ENCODE data around the gene CNN3. TPM values are rescaled to one million over a fixed set of nuclear protein-coding genes. Genes with fewer than 3 reads are reported as not detected.

Gene CNN3
- total RNA-seq, 1 experiment from 2014 or later: 602 TPM

DNA sequence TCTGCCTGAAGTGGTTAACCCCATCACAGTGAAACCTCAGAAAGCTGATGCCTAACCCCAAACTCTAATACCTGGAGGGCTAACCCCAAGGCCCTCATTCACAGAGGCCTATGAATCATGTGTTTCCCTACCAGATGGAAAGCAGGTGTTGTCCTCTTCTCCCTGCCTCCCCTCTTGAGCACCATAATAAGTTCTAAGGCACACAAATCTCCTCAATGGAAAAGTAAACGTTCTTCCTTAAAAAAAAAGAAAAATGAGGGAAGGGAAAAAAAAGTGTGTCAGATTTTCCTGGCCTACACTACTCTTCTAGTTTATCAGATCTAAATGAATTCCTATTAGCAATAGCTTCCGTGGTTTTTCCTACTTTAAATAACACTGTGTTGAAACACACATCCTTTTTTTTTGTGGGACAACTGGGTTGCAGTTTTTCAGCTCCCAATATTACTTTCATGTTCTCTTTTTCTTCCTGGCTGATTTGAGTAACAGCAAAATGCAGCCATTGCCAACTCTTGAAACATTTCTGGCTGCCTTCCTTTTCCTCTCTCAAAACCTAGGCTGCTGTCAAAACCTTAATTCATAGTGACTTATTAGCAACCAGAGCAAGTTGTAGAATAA, 63.5 kb downstream of the CNN3 start:
- peak in 1 of 2 experiments; percentile 48 for DNase-seq (ENCODE audit: low read depth in 1 of 2, low spot score in 2 of 2)
- H3K36me3 ChIP-seq: no peaks in the 10 kb centered on the region
- peak overlapping the region; percentile 79 for H3K27ac ChIP-seq
- no peak overlapping the region for H3K4me3 ChIP-seq
- peaks cover 50% of the 10 kb centered on the region for H3K4me1 ChIP-seq (replicated peaks)
- no peaks in the 10 kb centered on the region for H3K9me3 ChIP-seq (replicated peaks)
- no peaks in the 10 kb centered on the region for H3K27me3 ChIP-seq (replicated peaks)

DNA sequence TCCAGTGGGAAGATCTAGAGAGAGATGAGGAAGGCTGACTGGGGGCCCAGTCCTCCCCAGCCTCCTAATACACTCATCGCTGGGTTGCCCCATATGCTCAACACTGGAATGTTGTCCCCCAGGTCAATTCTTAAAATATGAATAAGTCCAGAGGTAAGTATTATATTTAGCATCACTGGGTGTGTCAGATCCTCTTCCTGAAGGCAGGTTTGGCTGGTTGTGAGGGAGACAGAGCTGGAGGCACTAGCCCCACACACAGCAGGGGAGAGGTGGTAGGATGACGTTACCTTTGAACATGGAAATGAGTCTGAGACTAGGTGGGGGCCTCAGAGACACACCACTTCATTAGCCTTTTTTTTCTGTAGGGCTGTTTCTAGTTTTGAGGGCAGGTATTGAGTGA, 64.2 kb downstream of the CNN3 start:
- peaks cover 50% of the 10 kb centered on the region for H3K4me1 ChIP-seq (replicated peaks)
- H3K36me3 ChIP-seq: no peaks in the 10 kb centered on the region
- no peak overlapping the region for H3K4me3 ChIP-seq
- no peaks in the 10 kb centered on the region for H3K9me3 ChIP-seq (replicated peaks)
- no peaks in the 10 kb centered on the region for H3K27me3 ChIP-seq (replicated peaks)
- no peak overlapping the region; the same call in 1 of the 2 replicates for H3K27ac ChIP-seq
- no peak for DNase-seq (ENCODE audit: low read depth in 1 of 2, low spot score in 2 of 2)

DNA sequence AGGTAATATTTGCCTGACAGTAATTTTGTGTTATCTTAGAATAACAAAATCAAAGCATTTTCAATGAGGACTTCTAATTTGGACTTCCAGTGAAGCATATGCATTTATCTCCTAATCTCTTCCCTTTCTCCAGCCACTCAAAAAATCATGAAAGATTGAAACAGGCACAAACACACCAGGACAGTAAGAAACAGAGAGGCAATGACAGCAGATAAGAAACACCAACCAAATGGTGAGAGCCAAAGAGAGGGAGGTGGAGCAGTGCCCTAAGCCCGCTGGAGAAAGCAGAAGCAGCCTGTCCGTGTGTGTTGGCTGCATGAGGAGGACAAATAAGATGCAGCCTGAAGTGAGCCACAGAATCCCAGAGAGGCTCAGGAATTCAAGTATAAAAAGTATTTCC, 67.7 kb downstream of the CNN3 start:
- Histone ChIP-seq H3K27me3 (replicated peaks) (no peaks in the 10 kb centered on the region), H3K9me3 (replicated peaks) (no peaks in the 10 kb centered on the region), H3K4me3 (no peak overlapping the region), H3K27ac (no peak overlapping the region), H3K36me3 (no peaks in the 10 kb centered on the region), H3K4me1 (replicated peaks) (peaks cover 26% of the 10 kb centered on the region)
- DNase-seq (ENCODE audit: low read depth in 1 of 2, low spot score in 2 of 2): no peak

DNA sequence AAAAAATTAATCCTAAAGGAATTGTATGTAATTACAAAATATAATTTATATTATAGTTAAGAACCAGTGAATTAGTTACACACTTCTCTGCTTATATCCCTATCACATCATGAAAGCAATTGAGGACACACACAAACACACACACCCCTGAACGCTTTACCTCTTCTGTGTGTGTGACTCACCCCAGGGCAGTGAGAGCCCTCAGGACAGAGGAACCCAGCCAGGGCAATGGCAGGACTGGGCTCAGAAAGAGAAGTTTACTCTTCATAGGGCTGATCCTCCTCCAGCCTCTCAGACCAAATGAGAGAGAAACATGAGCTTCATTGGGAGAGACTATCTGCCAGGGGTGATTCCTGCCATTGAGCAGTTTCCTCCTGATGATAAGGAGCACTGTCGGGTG, 68.6 kb downstream of the CNN3 start:
- Histone ChIP-seq H3K36me3 (no peaks in the 10 kb centered on the region), H3K27me3 (replicated peaks) (no peaks in the 10 kb centered on the region), H3K4me3 (no peak overlapping the region), H3K4me1 (replicated peaks) (peaks cover 17% of the 10 kb centered on the region), H3K27ac (no peak overlapping the region), H3K9me3 (replicated peaks) (no peaks in the 10 kb centered on the region)
- DNase-seq (ENCODE audit: low read depth in 1 of 2, low spot score in 2 of 2): peak in 1 of 2 experiments; percentile 26

DNA sequence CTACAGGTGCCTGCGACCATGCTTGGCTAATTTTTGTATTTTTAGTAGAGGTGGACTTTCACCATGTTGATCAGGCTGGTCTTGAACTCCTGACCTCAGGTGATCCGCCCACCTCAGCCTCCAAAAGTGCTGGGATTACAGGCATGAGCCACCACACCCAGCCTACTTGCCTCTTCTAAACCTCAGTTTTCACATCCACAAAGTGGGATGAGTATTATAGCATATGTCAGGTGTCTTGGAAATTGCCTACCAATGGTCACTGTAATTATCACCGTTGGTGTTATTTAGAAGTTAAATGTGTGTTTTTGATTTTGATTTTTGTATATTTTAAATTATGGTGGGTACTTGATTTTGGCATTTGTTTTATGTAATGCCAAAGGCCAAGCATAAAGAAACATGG, 70.0 kb downstream of the CNN3 start:
- peaks cover 10% of the 10 kb centered on the region for H3K4me1 ChIP-seq (replicated peaks)
- no peaks in the 10 kb centered on the region for H3K9me3 ChIP-seq (replicated peaks)
- no peak overlapping the region for H3K27ac ChIP-seq
- H3K27me3 ChIP-seq (replicated peaks): no peaks in the 10 kb centered on the region
- DNase-seq (ENCODE audit: low read depth in 1 of 2, low spot score in 2 of 2): no peak
- H3K4me3 ChIP-seq: no peak overlapping the region
- H3K36me3 ChIP-seq: no peaks in the 10 kb centered on the region

DNA sequence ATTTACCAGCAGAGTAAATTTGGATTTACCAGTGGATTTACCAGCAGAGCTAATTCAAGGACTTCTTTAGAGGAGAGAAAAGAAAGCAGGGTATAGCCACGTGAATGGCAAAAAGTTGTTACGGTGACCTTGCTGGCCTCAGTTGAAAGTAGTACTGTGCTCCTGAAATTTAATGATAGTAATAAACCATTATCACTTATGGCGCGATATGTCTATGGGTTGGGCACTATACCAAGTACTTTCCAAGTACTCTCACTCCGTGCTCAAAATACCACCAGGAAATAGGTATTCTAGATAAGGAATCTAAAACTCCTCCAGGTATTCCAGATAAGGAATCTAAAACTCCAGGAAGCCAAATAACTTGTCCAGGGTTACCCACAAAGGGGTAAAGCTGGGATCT, 70.9 kb downstream of the CNN3 start:
- no peak overlapping the region for H3K27ac ChIP-seq
- no peaks in the 10 kb centered on the region for H3K27me3 ChIP-seq (replicated peaks)
- no peaks in the 10 kb centered on the region for H3K36me3 ChIP-seq
- peaks cover 10% of the 10 kb centered on the region for H3K4me1 ChIP-seq (replicated peaks)
- no peaks in the 10 kb centered on the region for H3K9me3 ChIP-seq (replicated peaks)
- H3K4me3 ChIP-seq: no peak overlapping the region
- no peak for DNase-seq (ENCODE audit: low read depth in 1 of 2, low spot score in 2 of 2)

DNA sequence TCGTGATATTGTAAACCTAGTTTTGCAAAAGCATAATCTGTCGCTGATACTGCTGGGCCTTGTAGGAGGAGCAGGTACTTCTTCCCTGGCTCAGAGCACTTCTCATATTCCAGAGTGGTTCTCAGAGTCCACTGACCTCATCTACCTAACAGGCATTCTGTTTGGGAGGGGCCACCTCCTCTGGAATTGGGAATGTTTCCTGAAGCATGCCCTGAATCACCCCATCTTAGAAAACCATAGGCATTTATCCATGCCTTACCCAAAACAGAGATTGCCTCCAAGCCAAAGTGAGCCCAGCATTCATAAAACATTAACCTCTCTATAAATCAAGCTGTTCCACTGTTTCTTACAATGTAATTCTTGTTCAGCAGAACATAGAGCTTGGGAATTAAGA, 71.6 kb downstream of the CNN3 start:
- Histone ChIP-seq H3K27me3 (replicated peaks) (no peaks in the 10 kb centered on the region), H3K36me3 (no peaks in the 10 kb centered on the region), H3K27ac (no peak overlapping the region), H3K4me3 (no peak overlapping the region), H3K4me1 (replicated peaks) (peaks cover 10% of the 10 kb centered on the region), H3K9me3 (replicated peaks) (no peaks in the 10 kb centered on the region)
- no peak for DNase-seq (ENCODE audit: low read depth in 1 of 2, low spot score in 2 of 2)

DNA sequence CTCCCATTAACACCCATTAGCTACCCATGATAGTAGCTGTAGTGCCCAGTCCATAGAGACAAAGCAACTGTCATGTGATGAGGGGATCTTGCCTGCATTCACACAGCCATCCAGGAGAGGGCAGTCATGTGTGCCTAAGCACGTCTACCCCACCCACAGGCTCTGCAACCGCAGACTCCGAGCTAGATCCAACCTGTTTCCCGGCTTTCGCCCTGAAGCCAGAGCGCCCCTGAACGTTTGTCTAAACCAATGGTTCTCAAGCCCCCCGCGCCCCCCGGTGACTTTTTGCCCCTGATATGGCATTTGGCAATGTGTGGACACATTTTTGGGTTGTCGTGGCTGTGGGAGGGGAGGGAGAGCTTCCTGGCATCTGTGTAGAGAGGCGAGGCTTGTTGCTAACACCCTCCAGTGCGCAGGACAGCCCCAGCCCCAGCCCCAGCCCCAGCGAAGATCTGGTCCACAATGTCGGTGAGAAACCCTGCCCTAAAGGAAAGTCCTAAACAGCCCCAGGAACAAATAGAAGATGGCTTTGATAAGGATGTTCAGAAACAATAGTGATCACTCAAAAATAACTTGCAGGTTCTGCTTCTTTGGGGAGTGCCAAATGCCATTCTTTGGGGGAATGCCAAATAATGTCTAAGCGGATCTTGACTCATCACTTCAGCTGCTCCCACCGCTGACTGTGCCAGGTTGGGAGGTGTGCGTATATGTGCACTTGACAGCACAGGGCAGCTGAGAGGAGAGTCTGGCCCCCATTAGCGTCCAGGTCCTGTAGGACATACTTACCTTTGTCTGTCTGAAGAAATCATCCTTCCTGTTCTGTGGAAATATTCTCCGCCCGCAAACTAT, 72.2 kb downstream of the CNN3 start:
- Histone ChIP-seq H3K9me3 (replicated peaks) (no peaks in the 10 kb centered on the region), H3K4me3 (peak overlapping the region; percentile 32), H3K4me1 (replicated peaks) (peaks cover 10% of the 10 kb centered on the region), H3K36me3 (no peaks in the 10 kb centered on the region), H3K27ac (peak overlapping the region; percentile 12; the same call in 1 of the 2 replicates), H3K27me3 (replicated peaks) (no peaks in the 10 kb centered on the region)
- DNase-seq (ENCODE audit: low read depth in 1 of 2, low spot score in 2 of 2): peak; percentile 88 to 90

DNA sequence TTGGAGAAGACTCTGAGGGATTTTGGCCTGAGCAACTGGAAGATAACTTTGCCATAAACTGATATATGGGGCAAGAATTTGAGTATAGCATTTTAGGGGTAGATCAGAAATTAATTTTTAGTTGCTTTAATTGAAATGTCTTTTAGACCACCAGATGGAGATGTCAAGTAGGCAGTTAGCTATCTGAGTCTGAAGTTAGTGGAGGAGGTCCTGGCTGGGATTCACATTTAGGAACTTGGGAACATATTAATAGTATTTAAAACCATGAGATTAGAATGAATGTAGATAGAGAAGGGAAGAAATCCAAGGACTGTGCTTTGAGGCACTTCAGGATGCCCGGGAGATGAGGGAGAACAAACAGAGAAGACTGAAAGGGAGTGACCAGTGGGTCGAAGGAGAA, 74.1 kb downstream of the CNN3 start:
- H3K4me3 ChIP-seq: no peak overlapping the region
- H3K4me1 ChIP-seq (replicated peaks): peaks cover 10% of the 10 kb centered on the region
- H3K27ac ChIP-seq: no peak overlapping the region
- no peak for DNase-seq (ENCODE audit: low read depth in 1 of 2, low spot score in 2 of 2)
- H3K27me3 ChIP-seq (replicated peaks): no peaks in the 10 kb centered on the region
- no peaks in the 10 kb centered on the region for H3K36me3 ChIP-seq
- H3K9me3 ChIP-seq (replicated peaks): no peaks in the 10 kb centered on the region

DNA sequence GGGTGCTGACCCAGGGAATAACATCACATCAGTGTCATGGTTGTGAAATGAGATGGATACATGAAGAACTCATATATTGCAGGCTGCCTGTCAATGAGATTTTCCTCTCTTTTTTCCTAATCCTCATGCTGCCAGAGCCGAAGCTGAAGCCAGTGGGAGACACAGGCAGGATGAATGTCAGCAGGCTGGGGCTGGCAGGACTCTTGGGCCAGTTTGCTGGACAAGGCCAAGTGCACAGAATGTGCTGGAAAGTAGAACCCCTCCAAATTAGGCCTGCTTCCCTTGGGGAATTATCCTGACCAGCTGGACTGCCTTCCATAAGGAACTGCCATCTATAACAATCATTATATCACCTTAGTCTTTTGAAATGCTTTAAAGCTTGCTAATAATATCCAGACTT, 75.3 kb downstream of the CNN3 start:
- H3K36me3 ChIP-seq: no peaks in the 10 kb centered on the region
- H3K4me3 ChIP-seq: no peak overlapping the region
- no peak for DNase-seq (ENCODE audit: low read depth in 1 of 2, low spot score in 2 of 2)
- no peaks in the 10 kb centered on the region for H3K9me3 ChIP-seq (replicated peaks)
- H3K4me1 ChIP-seq (replicated peaks): peaks cover 10% of the 10 kb centered on the region
- no peaks in the 10 kb centered on the region for H3K27me3 ChIP-seq (replicated peaks)
- H3K27ac ChIP-seq: no peak overlapping the region

Other genes starting within 250 kb of the CNN3 start
- 2.7 and 3.8 TPM in 2 replicates for gene SLC44A3, start 106.8 kb downstream of the CNN3 start, total RNA-seq (2014; rRNA removed; shearing (Covaris generic))
- 1.5 and 2.1 TPM in 2 replicates for gene ALG14, start 145.8 kb upstream of the CNN3 start, total RNA-seq (2014; rRNA removed; shearing (Covaris generic))
- gene TLCD4, start 190.2 kb upstream of the CNN3 start, total RNA-seq (2014; rRNA removed; shearing (Covaris generic)): 0.60 and 2.5 TPM in 2 replicates

Data from SJSA1 (cell line).